ENCODE data around the gene RPS21. TPM values are rescaled to one million over a fixed set of nuclear protein-coding genes. Genes with fewer than 3 reads are reported as not detected.

Gene RPS21
- total and polyA plus RNA-seq, 2 of the 13 experiments (the other 11 are each of a cell fraction or from before 2014, with no cell fraction given) = 2,647 to 11,063 TPM

GRCh38 chr20:62368392-62368975 lies 18.4 kb upstream of the RPS21 start (continued):
- TF ChIP-seq, protein P1, sequence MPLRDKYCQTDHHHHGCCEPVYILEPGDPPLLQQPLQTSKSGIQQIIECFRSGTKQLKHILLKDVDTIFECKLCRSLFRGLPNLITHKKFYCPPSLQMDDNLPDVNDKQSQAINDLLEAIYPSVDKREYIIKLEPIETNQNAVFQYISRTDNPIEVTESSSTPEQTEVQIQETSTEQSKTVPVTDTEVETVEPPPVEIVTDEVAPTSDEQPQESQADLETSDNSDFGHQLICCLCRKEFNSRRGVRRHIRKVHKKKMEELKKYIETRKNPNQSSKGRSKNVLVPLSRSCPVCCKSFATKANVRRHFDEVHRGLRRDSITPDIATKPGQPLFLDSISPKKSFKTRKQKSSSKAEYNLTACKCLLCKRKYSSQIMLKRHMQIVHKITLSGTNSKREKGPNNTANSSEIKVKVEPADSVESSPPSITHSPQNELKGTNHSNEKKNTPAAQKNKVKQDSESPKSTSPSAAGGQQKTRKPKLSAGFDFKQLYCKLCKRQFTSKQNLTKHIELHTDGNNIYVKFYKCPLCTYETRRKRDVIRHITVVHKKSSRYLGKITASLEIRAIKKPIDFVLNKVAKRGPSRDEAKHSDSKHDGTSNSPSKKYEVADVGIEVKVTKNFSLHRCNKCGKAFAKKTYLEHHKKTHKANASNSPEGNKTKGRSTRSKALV (CRISPR knock-in tag; IDR thresholded peaks at IDR 0.05) = no peak
- TF ChIP-seq, protein P2, sequence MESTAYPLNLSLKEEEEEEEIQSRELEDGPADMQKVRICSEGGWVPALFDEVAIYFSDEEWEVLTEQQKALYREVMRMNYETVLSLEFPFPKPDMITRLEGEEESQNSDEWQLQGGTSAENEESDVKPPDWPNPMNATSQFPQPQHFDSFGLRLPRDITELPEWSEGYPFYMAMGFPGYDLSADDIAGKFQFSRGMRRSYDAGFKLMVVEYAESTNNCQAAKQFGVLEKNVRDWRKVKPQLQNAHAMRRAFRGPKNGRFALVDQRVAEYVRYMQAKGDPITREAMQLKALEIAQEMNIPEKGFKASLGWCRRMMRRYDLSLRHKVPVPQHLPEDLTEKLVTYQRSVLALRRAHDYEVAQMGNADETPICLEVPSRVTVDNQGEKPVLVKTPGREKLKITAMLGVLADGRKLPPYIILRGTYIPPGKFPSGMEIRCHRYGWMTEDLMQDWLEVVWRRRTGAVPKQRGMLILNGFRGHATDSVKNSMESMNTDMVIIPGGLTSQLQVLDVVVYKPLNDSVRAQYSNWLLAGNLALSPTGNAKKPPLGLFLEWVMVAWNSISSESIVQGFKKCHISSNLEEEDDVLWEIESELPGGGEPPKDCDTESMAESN (CRISPR knock-in tag; conservative IDR thresholded peaks at IDR 0.05) = no peak
- TF ChIP-seq TEAD2 (CRISPR knock-in tag; IDR thresholded peaks at IDR 0.05) = no peak
- TF ChIP-seq GATA4 (IDR thresholded peaks at IDR 0.05; ENCODE audit: borderline replicate concordance, low read depth) = peak; percentile 69; the same call in 1 of the 2 replicates
- TF ChIP-seq ZEB1 (IDR thresholded peaks at IDR 0.05; ENCODE audit: insufficient replicate concordance, low read depth) = no peak
- TF ChIP-seq NCOA5 (CRISPR knock-in tag; IDR thresholded peaks at IDR 0.05) = no peak
- no peak for TF ChIP-seq PREB (CRISPR knock-in tag; IDR thresholded peaks at IDR 0.05)
- no peak for TF ChIP-seq ZNF12 (CRISPR knock-in tag; IDR thresholded peaks at IDR 0.05)
- TF ChIP-seq DNMT3B (CRISPR knock-in tag; conservative IDR thresholded peaks at IDR 0.05) = no peak
- no peak; the same call in 1 of the 2 replicates for TF ChIP-seq ZNF740 (CRISPR knock-in tag; IDR thresholded peaks at IDR 0.05)
- TF ChIP-seq ZNF616 (CRISPR knock-in tag; IDR thresholded peaks at IDR 0.05; ENCODE audit: low read depth) = no peak
- no peak for TF ChIP-seq ZC3H4 (CRISPR knock-in tag; IDR thresholded peaks at IDR 0.05; ENCODE audit: borderline replicate concordance)
- TF ChIP-seq KDM1A (CRISPR knock-in tag; IDR thresholded peaks at IDR 0.05) = no peak
- no peak for TF ChIP-seq ZNF275 (CRISPR knock-in tag; IDR thresholded peaks at IDR 0.05; ENCODE audit: borderline replicate concordance)
- 0 out of 2 replicates have a peak, but pooled peaks have one; percentile 4 for TF ChIP-seq MAFF (IDR thresholded peaks at IDR 0.05; ENCODE audit: low read depth, low read length)
- no peak; the same call in 1 of the 2 replicates for TF ChIP-seq GTF3A (CRISPR knock-in tag; conservative IDR thresholded peaks at IDR 0.05)
- peak; percentile 79; the same call in 1 of the 2 replicates for TF ChIP-seq SAP130 (CRISPR knock-in tag; IDR thresholded peaks at IDR 0.05; ENCODE audit: low read depth)
- TF ChIP-seq, protein P3, sequence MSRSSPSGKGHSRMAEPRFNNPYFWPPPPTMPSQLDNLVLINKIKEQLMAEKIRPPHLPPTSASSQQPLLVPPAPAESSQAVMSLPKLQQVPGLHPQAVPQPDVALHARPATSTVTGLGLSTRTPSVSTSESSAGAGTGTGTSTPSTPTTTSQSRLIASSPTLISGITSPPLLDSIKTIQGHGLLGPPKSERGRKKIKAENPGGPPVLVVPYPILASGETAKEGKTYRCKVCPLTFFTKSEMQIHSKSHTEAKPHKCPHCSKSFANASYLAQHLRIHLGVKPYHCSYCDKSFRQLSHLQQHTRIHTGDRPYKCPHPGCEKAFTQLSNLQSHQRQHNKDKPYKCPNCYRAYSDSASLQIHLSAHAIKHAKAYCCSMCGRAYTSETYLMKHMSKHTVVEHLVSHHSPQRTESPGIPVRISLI (CRISPR knock-in tag; IDR thresholded peaks at IDR 0.05; ENCODE audit: borderline replicate concordance) = no peak
- TF ChIP-seq MAFK (conservative IDR thresholded peaks at IDR 0.05 in 1 of 2, IDR thresholded peaks at IDR 0.05 in 1 of 2; ENCODE audit: low read length in 2 of 2) = no peak
- no peak for TF ChIP-seq CENPX (CRISPR knock-in tag; IDR thresholded peaks at IDR 0.05)
- no peak for TF ChIP-seq ZNF33A (CRISPR knock-in tag; IDR thresholded peaks at IDR 0.05; ENCODE audit: borderline replicate concordance)
- TF ChIP-seq TBP (CRISPR knock-in tag; IDR thresholded peaks at IDR 0.05) = no peak

Measured in HepG2 (cell line).